Activated T-cell treated with anti-CD3 and anti-CD28 coated beads for 1 hour (primary cell): ENCODE results near the gene SLC15A1.

Experiments used
- DNase-seq: peaks from one replicate; pipeline ENCODE4 v3.0.0-alpha.2; 2020; ENCODE audit warnings: low read depth

Gene SLC15A1

DNA sequence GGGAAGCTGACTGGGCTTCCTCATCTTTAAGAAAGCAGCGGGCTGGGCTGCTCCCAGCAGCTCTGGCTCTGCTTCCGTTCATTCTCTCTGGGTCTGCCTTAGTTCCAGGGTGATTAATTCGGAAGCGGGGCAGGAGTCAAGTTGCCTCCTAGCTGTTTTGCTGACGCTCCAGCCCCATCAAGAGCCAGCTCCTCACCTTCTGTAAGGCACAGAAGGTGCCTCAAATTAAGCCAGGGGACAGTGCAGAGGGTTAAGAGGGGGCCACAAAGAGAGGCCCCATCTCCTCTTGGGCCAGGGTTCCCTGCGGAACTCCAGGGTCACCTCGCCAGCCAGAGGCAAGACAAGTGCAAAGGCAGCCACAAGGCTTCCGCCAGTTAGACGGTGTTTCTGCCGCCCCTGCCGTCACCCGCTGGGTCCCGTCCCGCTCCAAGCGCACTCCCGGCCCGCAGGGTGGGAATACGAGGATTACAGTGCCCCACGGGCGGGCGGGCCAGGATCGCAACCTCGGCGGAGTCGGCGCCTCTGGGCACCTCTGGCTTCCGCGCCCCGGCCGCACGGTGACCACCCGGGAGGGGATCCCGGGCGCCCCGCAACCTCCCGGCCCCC, 508 bp downstream of the SLC15A1 start:
- no peak for DNase-seq

GRCh38 chr13:98751367-98751782, 1.1 kb downstream of the SLC15A1 start:
- no peak for DNase-seq

DNA sequence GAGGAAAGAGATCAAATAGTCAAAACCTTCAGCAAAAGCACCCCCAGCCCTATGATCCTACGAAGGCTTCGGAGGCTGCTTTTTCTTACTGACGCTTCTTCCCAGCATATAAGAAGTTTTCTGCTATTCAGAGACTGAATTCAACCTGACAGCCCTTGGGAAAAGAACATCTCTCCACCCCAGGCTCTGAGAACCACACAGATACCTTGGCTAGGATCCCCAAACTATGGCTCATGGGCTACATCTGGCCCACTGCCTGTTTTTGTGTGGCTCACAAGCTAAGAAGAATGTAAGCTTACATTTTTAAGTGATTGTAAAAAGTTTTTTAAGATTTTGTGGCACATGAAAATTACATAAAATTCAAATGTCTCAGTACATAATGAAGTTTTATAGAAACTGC, 3.0 kb downstream of the SLC15A1 start:
- DNase-seq = no peak

- DNase-seq = no peak
Measured at GRCh38 chr13:98746968-98747367, 5.5 kb downstream of the SLC15A1 start.

GRCh38 chr13:98743377-98743776, 9.1 kb downstream of the SLC15A1 start:
- DNase-seq = no peak

DNA sequence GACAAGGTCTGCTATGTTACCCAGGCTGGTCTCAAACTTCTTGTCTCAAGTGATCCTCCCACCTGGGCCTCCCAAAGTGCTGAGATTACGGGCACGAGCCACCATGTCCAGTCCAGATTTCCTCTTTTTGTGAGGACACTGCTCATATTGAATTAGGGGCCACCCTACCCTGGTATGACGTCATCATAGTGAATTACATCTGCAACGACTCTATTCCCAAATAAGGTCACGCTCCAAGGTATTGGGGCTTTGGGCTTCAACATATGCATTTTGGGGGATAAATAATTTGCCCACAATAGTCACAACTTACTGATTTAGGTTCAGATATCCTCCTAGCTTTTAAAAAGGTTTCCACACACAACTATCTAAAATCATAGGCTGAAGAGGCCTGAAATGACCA, 9.5 kb downstream of the SLC15A1 start:
- no peak for DNase-seq

GRCh38 chr13:98741741-98742435, 10.6 kb downstream of the SLC15A1 start:
- no peak for DNase-seq

- no peak for DNase-seq
Measured at GRCh38 chr13:98740131-98740530, 12.3 kb downstream of the SLC15A1 start.

DNA sequence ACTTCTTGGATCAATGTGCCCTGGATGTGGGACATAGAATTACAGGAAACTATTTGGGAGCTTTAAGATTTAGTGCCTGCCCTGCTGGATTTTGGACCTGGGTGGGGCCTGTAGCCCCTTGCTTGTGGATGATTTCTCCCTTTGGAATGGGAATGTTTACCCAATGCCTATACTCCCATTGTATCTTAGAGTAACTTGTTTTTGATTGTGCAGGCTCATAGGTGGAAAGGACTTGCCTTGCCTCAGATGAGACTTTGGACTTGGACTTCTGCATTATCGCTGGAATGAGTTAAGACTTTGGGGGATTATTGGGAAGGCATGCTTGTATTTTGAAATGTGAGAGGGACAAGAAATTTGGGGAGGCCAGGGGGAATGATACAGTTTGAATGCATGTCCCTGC, 13.5 kb downstream of the SLC15A1 start:
- no peak for DNase-seq

DNA sequence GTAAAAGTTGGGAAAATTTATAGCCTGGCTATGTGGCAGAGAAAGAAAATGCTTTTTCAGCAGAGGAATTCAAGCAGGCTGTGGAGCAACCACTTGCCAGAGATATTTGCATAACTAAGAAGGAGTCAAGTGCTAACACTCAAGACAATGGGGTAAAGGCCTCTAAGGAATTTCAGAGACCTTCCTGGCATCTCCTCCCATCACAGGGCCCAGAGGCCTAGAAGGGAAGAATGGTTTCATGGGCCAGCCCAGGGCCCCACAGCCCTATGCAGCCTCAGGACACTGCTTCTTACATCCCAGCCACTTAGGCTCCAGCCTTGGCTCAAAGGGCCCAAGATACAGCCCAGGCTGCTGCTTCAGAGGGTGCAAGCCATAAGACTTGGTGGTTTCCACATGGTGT, 14.3 kb downstream of the SLC15A1 start:
- no peak for DNase-seq

DNA sequence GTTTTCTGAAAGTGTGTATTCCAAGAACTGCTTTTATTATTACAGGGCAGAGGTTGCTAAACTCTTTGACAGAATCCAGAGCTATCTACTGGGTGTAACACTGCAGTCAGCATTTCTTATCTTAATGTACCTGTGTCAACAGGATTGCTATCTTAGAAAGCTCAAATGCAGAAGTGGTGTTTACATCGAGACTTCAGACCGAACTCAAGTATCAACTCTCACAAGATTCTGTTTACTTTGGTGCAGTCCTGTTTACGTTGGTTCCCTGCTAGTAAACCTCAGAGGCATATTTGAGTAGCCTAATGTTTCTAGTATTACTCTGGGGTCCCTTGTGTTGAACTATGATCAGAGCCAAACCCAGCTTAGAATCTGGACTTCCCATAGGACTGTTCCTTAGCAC, 20.5 kb downstream of the SLC15A1 start:
- no peak for DNase-seq

DNA sequence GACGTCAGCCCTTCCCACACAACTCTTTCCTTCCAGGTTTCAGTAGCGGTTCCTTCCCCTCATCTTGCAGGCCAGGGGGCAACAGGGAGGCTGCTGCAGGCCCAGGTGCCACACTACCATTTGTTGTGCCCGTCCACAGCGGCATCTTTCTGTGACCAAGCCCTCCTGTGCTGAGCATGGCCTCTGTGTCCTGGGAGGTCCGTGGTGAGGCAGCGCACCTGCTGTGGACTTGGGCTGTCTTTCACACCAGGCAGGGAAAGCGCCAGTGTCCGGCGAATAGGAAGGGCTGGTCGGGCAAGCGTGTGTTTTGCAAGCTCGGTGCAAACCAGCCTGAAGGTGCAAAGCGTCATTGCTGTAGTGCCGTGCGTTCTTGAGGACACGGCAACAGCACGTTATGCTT, 21.4 kb downstream of the SLC15A1 start:
- DNase-seq = no peak

DNA sequence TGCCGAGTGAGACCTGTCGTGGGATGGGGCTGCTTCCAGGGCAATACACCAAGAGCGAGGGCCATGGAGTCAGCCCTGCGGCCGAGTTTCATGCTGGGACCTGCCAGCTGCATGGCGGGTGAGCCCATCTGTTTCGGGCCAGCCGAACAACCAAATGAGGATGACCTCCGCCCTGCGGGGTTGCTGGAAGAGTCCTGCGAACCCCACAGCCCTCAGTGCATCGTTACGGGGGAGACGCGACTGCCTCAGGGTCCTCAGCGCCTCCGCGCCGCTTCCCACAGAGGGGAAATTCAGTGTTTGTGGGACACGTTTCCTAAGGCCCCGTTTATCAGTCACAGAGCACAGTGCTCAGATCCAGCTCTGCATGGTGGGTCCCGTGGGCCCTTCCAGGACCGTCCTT, 22.0 kb downstream of the SLC15A1 start:
- no peak for DNase-seq

DNA sequence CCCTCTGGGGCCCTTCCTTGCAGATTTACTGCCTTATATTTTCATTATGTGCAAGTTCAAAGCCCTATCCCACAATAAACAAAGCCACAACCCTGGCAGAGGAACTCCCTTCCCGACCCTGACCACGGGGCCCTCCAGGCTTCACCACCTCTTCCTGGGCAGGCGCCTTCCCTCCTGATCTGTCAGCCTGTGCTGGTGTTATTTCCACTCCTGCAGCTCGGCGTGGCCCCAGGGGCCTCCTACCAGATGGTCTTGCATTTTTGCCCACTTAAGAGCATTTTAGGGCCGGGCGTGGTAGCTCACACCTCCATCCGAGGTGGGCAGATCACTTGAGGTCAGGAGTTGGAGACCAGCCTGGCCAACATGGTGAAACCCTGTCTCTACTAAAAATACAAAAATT, 22.8 kb downstream of the SLC15A1 start:
- DNase-seq = no peak

DNA sequence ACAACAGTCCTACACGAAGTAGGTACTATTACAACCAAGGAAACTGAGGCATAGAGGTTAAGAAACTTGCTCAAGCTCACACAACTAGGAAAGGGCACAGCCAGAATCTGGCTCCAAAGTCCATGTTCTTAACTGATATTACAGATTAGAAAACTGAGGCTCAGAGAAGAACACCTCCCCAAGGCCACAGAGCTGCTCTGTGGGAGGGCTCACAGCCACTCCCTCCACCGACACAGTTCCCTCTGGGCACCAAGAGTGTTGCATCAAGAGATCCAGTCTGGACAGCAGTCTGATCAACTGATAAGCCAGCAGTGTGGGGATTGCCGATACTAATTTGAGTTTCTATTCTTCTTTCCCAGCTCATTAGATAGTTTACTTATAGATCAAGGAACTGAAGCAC, 29.5 kb downstream of the SLC15A1 start:
- no peak for DNase-seq

GRCh38 chr13:98721825-98722510, 30.5 kb downstream of the SLC15A1 start:
- DNase-seq = no peak

DNA sequence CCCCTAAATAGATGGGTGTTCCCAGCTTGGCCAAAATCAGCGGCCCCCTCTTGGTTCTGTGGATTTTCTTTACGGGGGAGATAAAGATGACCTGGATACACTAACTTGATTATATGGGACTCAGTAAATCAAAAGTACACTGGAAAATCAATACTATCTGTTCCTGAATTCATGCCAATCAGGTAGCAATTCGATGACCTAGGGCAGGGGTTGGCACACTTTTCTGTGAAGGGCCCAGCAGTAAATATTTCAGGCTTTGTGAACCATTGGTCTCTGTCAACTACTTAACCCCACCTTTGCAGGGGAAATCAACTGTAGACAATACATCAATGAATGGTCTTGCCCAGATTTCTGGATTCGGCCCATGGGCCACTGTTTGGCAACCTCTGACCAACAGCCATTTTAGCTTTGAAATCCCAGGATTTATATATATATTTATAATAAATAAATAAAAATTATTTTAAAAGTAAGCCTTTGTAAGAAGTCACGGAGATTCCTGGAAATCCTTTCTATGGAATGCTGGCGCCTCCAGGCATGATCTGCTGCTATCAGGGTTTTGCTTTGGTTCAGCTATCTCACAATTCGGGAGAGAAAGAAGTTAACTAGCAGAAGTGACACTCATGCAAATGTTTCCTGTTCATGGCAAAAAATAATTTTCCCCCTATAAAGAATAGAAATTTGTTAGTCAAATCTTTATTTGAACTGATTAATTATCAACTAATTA, 32.8 kb downstream of the SLC15A1 start:
- DNase-seq = no peak

GRCh38 chr13:98717891-98718290, 34.6 kb downstream of the SLC15A1 start:
- no peak for DNase-seq

- no peak for DNase-seq
Measured at GRCh38 chr13:98717256-98717655, 35.2 kb downstream of the SLC15A1 start.

DNA sequence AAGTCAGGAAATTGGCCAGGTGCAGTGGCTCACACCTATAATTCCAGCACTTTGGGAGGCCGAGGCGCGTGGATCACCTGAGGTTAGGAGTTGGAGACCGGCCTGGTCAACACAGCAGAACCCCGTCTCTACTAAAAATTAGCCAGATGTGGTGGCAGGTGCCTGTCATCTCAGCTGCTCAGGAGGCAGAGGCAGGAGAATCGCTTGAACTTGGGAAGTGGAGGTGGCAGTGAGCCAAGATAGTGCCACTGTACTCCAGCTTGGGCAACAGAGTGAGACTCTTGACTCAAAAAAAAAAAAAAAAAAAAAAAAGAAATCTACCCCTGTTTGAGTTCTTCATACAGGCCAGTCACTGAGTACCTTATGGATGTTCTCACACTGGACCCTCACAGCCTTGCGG, 42.0 kb downstream of the SLC15A1 start:
- no peak for DNase-seq

DNA sequence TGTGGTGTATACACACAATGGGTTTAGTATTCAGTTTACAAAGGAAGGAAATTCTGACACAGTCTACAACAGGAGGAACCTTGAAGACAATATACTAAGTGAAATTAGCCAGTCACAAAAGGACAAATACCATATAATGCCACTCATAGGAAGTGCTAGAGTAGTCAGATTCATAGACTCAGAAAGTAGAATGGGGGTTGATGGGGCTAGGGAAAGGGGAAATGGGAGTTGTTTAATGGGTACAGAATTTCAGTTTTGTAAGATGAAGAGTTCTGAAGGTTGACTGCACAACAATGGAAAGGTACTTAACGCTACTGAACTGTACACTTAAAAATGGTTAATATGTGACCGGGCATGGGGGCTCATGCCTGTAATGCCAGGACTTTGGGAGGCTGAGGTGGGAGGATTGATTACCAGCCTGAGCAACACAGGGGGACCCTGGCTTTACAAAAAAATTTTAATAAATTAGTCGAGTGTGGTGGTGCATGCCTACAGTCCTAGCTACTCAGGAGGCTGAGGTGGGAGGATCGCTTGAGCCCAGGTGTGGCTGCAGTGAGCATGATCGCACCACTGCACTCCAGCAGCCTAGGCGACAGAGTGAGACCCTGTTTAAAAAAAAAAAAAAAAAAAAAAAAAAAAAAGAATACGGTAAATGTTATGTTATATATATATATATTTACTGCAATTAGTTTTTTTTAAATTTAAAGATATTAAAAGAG, 45.0 kb downstream of the SLC15A1 start:
- no peak for DNase-seq

- DNase-seq = no peak
Measured at GRCh38 chr13:98706446-98707110, 45.9 kb downstream of the SLC15A1 start.
